ENCODE results near the gene CHRNA9.

DNA sequence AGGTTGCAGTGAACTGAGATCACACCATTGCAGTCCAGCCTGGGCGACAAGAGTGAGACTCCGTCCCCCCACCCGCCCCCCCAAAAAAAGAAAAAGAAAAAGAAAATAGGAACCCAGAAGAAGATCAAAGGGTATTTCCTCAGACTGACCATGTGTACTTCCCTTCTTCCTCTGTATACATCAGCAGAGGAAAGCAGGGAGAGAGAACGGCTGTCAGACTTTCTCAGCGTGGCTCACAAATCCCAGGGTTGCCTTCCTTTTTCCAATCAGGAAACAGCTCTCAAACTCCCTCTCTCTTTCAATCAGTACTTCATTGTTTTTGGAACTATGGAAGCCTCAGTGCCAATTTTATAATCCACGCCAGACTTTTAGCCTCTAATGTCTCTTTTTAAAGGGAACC, 59.1 kb downstream of the CHRNA9 start:
- no peak for TF ChIP-seq EGR1 (IDR thresholded peaks at IDR 0.05)
- TF ChIP-seq RAD21 (IDR thresholded peaks at IDR 0.05; ENCODE audit: low read depth), result no peak
- TF ChIP-seq, protein P1, sequence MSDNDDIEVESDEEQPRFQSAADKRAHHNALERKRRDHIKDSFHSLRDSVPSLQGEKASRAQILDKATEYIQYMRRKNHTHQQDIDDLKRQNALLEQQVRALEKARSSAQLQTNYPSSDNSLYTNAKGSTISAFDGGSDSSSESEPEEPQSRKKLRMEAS (IDR thresholded peaks at IDR 0.05), result no peak
- TF ChIP-seq EP300 (IDR thresholded peaks at IDR 0.05; ENCODE audit: borderline replicate concordance), result no peak
- TF ChIP-seq TCF12 (IDR thresholded peaks at IDR 0.05; ENCODE audit: low read depth), result no peak
- TF ChIP-seq CEBPB (IDR thresholded peaks at IDR 0.05), result no peak
- TF ChIP-seq YY1 (IDR thresholded peaks at IDR 0.05; ENCODE audit: low read depth), result no peak
- TF ChIP-seq TAF1 (IDR thresholded peaks at IDR 0.05; ENCODE audit: low read depth), result no peak
- TF ChIP-seq FOXM1 (IDR thresholded peaks at IDR 0.05; ENCODE audit: borderline replicate concordance, low read depth), result no peak
- TF ChIP-seq, protein P2, sequence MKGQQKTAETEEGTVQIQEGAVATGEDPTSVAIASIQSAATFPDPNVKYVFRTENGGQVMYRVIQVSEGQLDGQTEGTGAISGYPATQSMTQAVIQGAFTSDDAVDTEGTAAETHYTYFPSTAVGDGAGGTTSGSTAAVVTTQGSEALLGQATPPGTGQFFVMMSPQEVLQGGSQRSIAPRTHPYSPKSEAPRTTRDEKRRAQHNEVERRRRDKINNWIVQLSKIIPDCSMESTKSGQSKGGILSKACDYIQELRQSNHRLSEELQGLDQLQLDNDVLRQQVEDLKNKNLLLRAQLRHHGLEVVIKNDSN (IDR thresholded peaks at IDR 0.05), result no peak
- no peak for TF ChIP-seq CREB1 (IDR thresholded peaks at IDR 0.05; ENCODE audit: low read depth)
- TF ChIP-seq, protein P3, sequence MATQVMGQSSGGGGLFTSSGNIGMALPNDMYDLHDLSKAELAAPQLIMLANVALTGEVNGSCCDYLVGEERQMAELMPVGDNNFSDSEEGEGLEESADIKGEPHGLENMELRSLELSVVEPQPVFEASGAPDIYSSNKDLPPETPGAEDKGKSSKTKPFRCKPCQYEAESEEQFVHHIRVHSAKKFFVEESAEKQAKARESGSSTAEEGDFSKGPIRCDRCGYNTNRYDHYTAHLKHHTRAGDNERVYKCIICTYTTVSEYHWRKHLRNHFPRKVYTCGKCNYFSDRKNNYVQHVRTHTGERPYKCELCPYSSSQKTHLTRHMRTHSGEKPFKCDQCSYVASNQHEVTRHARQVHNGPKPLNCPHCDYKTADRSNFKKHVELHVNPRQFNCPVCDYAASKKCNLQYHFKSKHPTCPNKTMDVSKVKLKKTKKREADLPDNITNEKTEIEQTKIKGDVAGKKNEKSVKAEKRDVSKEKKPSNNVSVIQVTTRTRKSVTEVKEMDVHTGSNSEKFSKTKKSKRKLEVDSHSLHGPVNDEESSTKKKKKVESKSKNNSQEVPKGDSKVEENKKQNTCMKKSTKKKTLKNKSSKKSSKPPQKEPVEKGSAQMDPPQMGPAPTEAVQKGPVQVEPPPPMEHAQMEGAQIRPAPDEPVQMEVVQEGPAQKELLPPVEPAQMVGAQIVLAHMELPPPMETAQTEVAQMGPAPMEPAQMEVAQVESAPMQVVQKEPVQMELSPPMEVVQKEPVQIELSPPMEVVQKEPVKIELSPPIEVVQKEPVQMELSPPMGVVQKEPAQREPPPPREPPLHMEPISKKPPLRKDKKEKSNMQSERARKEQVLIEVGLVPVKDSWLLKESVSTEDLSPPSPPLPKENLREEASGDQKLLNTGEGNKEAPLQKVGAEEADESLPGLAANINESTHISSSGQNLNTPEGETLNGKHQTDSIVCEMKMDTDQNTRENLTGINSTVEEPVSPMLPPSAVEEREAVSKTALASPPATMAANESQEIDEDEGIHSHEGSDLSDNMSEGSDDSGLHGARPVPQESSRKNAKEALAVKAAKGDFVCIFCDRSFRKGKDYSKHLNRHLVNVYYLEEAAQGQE (IDR thresholded peaks at IDR 0.05; ENCODE audit: low read depth), result no peak
- TF ChIP-seq NFIC (IDR thresholded peaks at IDR 0.05), result no peak
- no peak for TF ChIP-seq TEAD4 (IDR thresholded peaks at IDR 0.05)

All from Ishikawa (cell line).